GM20000 (cell line): ENCODE results near the gene MRPL44.

Experiments used
- DNase-seq: peaks from one replicate; pipeline ENCODE4 v3.0.0; 2012; ENCODE audit warnings: low spot score
- CTCF ChIP-seq: IDR thresholded peaks from 2 replicates; pipeline ENCODE4 v1.5.1; 2012; ENCODE audit warnings: mild to moderate bottlenecking, control low read depth; ENCODE audit errors: extremely low read depth, missing control alignments

The MRPL44 gene

GRCh38 chr2:223957092-223957851 is at the start of gene MRPL44:
MRPL44 (plus strand) TSS chr2:223957463; CDS start chr2:223957473, 10 bp downstream.
- peak; percentile 91 for DNase-seq
- TF ChIP-seq CTCF: no peak

GRCh38 chr2:223908304-223908998 is 48.8 kb upstream of the MRPL44 start:
- DNase-seq: no peak
- no peak for TF ChIP-seq CTCF

- TF ChIP-seq CTCF: no peak
- no peak for DNase-seq
Measured at GRCh38 chr2:223909001-223909741, 48.1 kb upstream of the MRPL44 start.

- no peak for DNase-seq
- no peak for TF ChIP-seq CTCF
Measured at GRCh38 chr2:223914324-223914723, 42.9 kb upstream of the MRPL44 start.

GRCh38 chr2:223915071-223915470 is 42.2 kb upstream of the MRPL44 start:
- TF ChIP-seq CTCF: no peak

GRCh38 chr2:223916181-223916920 is 40.9 kb upstream of the MRPL44 start:
- no peak for TF ChIP-seq CTCF
- no peak for DNase-seq

More at GRCh38 chr2:223915071-223915470, 42.2 kb upstream of the MRPL44 start:
- DNase-seq: no peak
